SHP77 (cell line): ENCODE data around the gene IQCF6.
"Not testable (repeated sequence)": the region's sequence is repeated elsewhere in the genome, so short reads cannot be mapped to it uniquely, and the experiment has no call there.

Experiments
- DNase-seq, 2 experiments: peaks; one replicate each; lab custom pipeline; 2025; lab: John Stamatoyannopoulos, UW

Gene IQCF6

GRCh38 chr3:51779137-51779536, at the start of gene IQCF6:
Gene IQCF6 (minus strand): TSS chr3:51779237. CDS start chr3:51779224, 13 bp downstream.
- DNase-seq, result no peak

- DNase-seq, result no peak
Measured at GRCh38 chr3:51828297-51828696, 49.3 kb upstream of the IQCF6 start.

GRCh38 chr3:51819709-51820406, 40.8 kb upstream of the IQCF6 start:
- DNase-seq, result peak in 1 of 2 experiments; percentile 12

DNA sequence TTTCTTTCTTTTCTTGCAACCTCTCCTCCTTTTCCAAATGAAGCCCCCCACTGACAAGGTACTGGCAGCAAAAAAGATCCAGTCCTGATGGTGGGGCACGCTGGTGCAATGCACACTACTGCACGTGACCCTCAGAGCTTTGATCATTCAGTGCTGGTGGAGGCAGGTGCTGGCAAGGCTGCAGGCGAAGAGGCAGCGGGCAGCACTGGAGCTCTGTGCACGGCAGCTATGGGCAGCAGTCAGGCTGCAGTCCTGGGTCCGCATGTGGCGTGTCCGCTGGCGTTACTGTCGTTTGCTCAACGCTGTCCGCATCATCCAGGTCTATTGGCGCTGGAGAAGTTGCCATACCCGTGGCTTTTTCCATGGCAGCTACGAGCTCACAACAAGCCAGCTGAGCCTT, 40.1 kb upstream of the IQCF6 start:
- DNase-seq, result no peak

- no peak for DNase-seq
Measured at GRCh38 chr3:51817375-51817774, 38.3 kb upstream of the IQCF6 start.

GRCh38 chr3:51816723-51817122, 37.7 kb upstream of the IQCF6 start:
- no peak for DNase-seq

DNA sequence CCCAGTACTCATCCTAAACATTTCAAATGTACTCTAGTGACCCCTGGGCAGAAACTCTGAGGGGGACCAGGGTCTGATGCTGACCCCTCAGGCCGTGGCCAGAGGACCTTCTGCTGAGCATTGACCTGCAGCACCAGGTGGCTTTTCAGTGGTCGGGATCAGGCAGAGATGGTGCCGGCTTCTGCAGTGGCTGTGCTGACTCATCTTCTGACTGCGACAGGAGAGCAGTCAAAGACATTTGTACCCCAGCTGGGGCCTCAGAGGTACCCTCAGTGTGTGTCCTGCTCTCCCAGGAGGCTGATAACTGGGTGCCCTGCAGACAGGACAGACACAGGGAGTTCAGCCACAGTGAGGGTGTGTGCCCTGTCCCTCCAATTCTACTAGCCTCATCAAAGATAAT, 36.6 kb upstream of the IQCF6 start:
- no peak for DNase-seq

- DNase-seq, result no peak
Measured at GRCh38 chr3:51814034-51814433, 35.0 kb upstream of the IQCF6 start.

GRCh38 chr3:51813539-51813938, 34.5 kb upstream of the IQCF6 start:
- DNase-seq, result peak in 1 of 2 experiments; percentile 30

GRCh38 chr3:51808934-51809333, 29.9 kb upstream of the IQCF6 start:
- no peak for DNase-seq

DNA sequence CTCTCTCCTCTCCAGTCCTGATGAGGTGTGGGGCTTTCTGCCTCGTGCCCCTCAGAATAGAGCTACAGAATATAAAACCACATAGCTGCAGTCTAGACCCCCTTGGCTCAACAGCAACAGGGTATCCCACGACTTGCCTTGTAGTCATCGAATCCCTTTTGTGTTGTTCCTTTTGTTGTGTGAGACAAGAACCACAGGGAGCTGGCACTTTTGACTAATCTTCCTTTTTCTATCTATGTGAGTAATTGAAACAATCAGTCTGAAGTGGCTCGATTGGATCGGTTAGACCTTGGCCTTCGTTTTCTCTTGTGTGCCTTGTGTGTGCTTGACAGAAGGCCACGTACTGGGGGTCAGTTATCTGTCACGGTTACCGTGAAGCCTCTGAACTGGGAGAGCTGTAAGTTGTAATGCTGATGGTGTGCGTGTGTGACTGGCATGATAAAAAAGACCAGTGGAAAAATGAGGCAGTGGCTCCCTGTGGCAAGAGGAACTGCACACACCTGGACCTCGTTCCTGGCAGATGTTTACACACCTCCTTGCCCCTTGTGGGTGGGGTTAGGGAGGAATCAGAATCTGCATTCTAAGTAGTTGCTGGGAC, 23.2 kb upstream of the IQCF6 start:
- DNase-seq, result no peak

- DNase-seq, result no peak
Measured at GRCh38 chr3:51800750-51801125, 21.7 kb upstream of the IQCF6 start.

- peak in 1 of 2 experiments; percentile 46 for DNase-seq
Measured at GRCh38 chr3:51799879-51800749, 21.1 kb upstream of the IQCF6 start.

DNA sequence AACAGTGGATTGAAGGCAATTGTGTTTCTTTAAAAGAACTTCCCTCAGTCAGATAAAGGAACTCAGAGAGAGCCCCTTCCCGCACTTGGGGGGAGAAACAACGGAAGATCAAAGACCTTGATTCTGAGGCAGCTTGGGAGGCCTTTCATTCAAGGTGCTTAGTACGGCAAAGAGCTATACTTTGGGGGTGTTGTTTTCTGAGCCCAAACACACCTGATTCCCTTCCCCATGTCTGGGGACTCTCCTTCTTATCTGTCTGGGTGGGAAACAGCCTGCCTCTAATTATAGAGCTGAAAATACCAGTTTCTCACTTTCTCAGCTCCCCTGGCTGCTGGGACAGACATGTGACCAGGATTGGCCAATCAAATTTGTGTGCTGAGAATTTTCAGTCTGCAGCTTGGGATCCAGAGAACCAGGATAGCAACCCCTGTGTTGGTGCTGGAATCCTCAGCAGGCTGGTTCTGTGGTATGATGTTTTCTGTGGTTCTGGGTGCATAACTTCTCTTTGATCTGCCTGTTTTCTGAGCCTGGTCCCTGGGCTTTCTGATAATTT, 19.4 kb upstream of the IQCF6 start:
- DNase-seq, result no peak

DNA sequence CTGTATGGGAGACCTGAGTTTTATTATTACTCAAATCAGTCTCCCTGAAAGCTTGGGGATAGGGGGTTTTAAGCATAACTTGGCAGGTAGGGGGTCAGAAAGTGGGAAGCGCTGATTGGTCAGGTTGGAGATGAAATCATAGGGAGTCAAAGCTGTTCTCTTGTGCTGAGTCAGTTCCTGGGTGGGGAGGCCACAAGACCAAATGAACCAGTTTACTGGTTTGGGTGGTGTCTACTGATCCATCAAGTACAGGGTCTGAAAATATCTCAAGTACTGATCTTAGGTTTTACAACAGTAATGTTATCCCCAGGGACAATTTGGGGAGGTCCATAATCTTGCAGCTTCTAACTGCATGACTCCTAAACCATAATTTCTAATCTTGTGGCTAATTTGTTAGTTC, 17.8 kb upstream of the IQCF6 start:
- no peak for DNase-seq

- DNase-seq, result no peak
Measured at GRCh38 chr3:51794206-51794605, 15.2 kb upstream of the IQCF6 start.

DNA sequence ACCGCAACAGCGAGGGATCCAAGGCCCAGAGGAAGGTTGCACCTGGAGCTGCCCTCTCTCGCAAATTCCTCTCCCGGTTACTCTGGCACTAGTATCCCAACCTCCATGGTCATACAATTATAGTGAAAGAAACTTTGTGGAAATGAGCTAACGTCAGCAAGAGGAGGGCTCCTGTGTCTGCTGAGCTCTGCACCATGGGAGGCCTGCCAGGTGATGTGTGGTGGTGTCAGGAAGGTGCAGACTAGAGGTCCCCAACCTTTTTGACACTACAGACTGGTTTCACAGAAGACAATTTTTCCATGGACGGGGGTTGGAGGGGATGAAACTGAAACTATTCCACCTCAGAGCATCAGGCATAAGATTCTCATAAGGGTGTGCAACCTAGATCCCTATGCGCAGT, 13.2 kb upstream of the IQCF6 start:
- DNase-seq, result no peak

DNA sequence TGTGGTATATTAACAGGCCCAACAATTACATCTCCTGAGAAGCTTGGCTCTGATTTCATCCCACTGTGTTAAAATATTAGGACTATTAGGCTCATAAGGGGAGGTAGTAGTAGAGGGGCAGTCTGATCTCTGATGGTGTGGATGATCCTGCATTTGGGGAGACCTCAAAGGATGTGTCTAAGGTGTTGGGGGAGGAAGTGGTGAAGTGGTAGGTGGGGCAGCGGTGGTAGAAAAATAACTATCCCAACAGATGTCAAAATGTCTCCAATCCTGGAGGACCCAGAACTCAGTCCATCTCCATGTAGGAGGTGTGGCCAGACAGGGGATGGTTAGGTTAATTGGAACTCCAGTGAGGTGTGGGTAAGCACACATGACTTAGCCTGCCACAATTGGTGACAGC, 10.4 kb upstream of the IQCF6 start:
- no peak for DNase-seq

DNA sequence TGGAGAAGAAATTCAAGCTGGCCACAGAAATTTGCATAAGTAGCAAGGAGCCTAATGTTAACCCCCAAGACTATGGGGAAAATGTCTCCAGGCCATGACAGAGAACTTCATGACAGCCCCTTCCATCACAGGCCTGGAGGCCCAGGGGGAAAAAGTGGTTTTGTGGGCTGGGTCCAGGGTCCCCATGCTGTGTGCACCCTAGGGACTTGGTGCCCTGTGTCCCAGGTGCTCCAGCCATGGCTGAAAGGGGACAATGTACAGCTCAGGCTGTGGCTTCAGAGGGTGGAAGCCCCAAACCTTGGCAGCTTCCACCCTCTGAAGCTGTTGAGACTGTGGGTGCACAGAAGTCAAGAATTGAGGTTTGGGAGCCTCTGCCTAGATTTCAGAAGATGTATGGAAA, 8.5 kb upstream of the IQCF6 start:
- DNase-seq, result not testable (repeated sequence)

DNA sequence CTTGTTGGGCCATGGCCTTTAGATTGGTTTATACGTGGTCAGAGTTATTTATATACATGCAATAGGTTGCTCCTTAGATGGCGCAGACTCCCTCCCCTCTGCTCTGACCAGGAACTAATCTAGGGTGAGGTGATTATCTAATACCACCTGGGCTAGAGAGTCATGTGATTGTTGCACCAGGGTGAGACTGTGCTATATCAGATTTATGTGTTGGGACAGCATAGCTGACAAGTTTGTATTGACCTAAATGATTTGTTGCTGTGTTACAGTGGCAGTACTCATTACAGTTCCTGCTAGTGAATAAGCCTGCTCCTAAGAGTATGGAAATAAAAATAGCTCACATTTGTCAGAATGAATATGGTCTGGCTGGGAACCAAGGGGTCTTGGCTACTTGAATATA, 7.2 kb upstream of the IQCF6 start:
- no peak for DNase-seq

- DNase-seq, result no peak
Measured at GRCh38 chr3:51778554-51778953, 483 bp downstream of the IQCF6 start.

GRCh38 chr3:51777985-51778384, 1.1 kb downstream of the IQCF6 start:
- peak; percentile 50 to 73 for DNase-seq
